ENCODE results near the gene IL23A.
"Not testable (repeated sequence)": the region's sequence is repeated elsewhere in the genome, so short reads cannot be mapped to it uniquely, and the experiment has no call there.

The IL23A gene

DNA sequence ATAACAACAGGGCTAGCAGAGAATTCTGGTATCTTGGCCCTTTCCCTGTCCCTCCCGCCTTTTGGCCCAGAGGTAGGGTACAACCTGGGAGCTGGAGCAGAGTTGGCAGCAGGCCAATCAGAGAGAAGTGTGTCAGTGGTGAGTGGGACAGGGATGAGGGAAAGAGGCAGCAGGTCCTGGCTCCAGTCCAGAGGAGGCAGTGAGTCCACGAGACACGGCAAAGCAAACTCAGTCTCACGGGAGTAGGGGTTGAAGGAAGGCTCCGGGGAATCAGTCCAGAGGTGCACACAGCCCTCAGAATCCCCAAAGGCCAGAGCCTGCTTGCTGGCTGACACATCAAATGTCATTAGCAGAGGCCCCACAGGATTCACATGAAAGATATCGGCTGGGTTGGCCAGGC lies 12.2 kb upstream of the IL23A start:
- no peak for DNase-seq

DNA sequence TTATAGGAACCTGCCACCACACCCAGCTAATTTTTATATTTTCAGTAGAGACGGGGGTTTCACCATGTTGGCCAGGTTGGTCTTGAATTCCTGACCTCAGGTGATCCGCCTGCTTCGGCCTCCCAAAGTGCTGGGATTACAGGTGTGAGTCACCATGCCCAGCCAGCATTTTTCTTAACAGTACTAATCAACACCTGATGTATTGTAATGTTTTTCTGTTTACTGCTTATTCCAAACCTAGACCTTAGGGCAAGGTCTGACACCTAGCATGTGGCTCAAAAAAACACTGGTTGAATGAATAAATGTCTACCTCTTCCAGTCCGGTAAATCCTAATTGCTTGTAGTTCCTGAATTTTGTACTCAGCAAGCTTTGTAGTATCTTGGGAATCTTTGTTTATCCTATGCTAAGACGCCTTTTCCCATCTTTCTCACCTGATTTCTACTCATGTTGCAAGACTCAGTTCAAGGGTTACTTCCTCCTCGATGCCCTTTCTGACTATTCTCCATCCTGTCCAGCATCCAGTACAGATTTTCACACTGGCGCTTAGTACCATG lies 7.7 kb upstream of the IL23A start:
- no peak for DNase-seq

DNA sequence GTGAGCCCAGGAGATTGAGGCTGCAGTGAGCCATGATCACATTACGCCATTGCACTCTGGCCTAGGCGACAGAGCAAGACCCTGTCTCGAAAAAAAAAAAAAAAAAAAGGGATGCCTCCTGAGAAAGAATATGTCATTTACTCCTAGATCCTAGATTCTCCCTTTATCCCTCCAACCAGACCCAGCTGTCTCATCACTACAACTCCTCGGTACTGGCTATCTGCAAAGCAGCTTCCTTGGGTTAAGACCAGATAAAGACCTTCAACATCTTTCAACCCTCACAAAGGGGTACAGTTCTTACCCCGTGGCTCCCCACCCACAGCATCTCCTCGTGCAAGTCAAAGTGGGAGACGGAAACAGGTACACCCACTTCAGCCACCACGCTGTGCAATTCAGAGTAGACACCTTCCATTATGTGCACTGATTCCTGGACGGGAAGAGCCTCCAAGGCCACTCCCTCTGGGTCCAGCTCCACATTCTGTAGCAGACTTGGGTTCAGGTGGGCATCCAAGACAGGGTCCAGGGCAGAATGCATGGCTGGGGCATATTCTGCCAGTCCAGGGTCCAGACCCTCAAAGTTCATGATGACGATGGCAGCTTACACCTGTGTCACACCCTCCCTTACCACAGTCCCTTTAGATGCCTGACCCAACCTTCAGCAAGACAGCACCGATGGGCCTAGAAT lies 6.0 kb upstream of the IL23A start:
- DNase-seq = no peak

DNA sequence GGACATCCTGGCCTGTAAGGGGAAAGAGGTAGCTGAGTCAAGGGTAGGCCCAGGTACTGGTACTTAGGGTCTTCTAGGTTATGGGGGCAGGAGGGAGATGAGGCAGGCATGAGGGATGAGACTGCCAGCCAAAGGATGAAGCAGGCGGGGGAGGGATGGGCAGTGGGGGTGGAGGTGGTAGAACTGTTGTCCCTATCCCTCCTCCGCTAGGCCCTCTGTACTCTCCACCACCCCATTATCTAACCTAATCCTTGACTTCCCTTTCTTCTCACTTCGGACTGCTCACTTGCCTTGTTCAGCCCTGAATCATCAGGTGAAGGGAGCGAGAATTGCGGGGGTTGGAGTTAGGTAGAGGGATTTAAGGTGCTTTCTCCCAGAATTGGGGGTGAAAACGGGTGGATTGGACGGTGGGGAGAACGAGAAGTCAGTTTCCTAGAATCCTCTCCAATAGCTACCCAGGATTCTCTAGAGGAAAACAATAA lies 5.4 kb upstream of the IL23A start:
- DNase-seq = no peak

DNA sequence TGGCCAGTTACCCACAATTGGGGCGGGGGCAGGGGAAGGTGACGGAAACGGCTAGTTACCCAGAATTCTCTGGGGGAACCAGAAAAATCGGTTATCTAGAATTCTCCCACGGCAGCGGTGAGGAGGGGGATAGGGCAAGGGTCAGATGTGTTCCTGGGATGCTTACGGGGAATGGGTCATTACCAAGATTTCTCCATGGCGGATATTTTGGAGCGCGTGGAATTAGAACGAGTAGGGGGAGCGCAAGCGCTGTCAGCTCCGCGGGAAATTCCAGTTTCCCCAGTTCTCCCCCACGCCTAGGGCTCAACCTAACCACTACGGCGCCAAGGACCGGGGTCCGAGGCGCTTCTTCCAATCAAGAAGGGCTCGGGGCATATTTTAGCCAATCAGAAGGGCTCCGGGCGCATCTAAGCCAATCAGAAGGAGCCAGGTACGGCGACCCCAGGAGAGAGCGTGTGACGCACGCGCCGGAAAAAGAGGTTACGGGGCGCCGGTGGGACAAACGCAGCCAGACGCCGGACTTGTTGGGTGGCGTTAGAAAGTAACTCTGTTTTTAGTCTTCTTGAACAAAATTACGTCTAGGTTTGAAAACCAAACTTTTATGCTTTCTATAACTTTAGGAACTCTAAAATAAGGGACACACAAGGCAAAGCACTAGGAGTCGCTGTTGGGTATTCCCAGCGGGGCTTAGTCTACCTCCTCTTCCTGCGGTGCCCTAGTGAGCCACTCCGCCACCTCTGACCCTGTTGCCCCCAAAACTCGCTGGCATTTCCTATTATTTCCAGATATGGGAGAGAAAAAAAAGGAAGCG lies 4.8 kb upstream of the IL23A start, which contains the start of gene PAN2:
PAN2 (minus strand) TSS at position 322 of the 811 bp plus-strand sequence. CDS start 906 bp downstream, outside the sequence.
- DNase-seq = peak; percentile 99

DNA sequence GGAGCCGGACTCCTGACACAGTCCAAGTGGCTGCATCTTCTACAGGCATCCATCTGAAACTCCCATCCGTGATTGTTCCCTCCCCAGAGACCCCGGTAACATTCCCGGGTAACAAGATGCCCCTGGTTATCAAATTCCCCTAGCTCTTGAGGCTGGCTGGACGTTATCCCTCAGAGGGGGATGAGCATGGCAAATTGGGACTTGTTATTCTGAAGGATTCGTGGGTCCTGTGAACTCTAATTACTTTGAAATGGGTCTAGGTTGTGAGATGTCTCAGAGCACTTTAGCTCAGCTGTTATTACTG lies 4.2 kb upstream of the IL23A start:
- no peak for DNase-seq

DNA sequence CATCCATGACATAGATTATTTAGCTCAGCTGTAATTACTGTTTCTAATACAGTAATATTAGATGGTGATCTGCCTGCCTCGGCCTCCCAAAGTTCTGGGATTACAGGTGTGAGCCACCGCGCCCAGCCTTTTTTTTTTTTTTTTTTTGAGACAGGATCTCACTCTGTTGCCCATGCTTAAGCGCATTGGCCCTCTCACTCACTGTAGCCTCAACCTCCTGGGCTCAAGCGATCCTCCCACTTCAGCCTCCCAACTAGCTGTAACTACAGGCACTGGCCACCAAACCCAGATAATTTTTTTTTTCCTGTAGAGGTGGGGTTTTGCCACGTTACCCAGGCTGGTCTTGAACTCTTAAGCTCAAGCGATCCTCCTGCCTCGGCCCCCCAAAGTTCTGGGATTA lies 3.2 kb upstream of the IL23A start:
- not testable (repeated sequence) for DNase-seq

DNA sequence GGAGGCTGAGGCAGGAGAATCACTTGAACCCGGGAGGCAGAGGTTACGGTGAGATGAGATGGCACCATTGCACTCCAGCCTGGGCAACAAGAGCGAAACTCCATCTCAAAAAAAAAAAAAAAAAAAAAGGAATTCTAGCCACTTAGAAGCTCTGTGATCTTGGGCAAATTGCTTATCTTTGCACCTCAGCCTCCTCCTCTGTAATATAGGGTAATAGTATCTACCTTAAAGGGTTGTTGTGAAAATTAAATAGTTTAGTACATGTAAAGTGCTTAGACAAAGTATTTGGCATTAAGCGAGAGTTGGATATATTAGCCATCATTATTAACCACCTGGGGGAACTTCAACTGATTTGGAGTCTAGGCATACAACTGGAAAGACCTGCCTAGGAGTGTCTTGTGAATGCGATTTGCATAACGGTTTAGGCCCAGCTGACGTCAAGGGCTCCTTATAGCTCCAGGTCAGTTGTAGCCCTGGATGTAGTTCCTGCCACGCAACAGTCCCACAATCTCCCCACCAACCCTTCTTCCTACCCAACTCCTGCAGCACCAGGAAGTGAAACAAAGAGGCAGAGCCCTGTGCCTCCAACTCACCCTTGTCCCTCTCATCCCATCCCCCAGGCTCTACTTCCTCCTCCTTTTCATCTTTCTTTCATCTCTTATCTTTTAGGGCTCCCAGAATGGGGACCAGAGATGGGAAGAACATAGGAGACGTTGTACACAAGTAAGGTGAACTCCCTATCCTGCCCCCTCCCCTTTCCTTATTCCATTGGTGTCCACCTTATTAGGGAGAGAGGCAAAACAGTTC lies 2.1 kb upstream of the IL23A start:
- no peak for DNase-seq

DNA sequence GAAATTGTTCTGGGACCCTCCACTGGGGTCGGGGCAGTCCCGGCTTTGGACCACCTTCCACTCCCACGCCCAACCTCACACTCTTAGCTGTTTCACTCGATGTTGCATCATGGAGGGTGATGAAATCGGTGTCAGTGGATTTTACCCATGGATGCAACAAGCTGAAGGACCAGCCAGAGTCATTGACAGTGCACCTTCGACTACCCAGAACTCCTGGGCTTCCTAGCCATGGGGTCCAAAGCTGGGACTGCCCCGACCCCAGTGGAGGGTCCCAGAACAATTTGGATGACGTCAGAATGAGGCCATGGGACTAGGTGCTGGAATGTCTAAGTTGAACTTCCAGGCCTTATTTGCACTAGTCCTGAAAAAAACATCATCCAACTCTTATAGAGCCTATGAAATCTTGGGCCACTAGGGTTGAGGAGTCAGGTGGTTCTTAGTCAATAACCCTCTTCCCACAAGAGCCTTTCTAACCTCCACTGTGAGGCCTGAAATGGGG lies 882 bp upstream of the IL23A start:
- no peak for DNase-seq

DNA sequence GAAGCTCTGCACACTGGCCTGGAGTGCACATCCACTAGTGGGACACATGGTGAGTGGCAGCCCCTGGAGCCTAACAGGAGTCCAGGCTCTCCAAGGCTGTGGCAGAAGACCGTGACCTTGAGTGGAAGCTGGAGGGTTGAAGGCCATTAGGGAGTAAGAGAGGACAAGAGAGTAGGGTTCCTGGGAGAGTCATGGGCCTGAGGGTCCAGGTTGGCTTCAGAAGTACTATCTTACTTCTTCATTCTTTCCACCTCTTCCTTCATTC lies 406 bp downstream of the IL23A start:
- DNase-seq = no peak

DNA sequence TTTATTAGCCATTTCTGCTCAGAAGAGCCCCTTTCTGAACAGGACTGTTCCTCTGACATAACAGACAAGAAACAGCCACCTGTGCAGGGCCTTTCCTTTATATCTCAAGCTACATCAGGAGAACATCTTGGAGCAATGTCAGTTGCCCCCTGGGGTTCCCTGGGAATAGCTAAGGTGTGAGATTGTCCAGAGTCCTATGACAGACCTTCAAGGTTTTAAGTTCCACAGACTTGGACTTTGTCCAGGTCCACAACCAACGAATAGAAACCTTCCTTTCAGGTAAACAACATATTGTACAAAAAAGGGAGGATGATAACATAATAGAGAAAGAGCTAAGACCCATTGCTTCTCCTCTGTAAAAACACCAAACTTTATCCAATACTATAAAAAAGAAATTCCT lies 2.9 kb downstream of the IL23A start:
- DNase-seq = no peak

DNA sequence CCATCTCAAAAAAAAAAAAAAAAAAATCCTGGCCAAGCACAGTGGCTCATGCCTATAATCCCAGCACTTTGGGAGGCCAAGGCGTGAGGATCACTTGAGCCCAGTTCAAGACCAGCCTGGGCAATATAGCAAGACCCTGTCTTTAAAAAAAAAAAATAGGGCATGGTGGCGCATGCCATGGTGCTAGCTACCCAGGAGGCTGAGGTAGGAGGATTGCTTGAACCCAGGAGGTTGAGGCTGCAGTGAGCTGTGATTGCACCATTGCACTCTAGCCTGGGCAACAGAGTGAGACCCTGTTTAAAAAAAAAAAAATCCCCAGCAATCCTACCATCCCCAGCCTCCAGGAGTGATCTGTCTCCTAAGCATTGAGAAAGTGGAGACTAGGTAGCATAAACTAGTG lies 3.6 kb downstream of the IL23A start:
- DNase-seq = not testable (repeated sequence)

DNA sequence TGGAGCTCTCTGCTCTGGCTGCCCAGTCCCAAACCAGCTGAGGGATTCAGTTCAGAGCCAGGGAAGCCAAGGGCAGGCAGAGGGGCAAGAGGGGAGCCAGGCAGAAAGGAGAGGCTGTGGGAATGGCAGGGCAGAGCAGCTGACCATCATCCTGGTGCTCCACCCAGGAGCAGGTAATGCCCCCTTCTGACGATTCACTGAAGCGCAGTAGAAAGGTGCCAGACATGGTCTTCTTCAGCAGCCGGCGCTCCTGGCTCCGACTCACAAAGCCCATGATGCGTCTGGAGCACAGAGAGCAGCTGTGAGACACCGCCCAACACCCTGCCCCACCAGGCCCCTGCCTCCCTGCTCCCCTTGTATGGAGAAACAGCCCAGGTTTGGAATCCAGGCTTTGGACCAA lies 8.0 kb downstream of the IL23A start:
- no peak for DNase-seq

DNA sequence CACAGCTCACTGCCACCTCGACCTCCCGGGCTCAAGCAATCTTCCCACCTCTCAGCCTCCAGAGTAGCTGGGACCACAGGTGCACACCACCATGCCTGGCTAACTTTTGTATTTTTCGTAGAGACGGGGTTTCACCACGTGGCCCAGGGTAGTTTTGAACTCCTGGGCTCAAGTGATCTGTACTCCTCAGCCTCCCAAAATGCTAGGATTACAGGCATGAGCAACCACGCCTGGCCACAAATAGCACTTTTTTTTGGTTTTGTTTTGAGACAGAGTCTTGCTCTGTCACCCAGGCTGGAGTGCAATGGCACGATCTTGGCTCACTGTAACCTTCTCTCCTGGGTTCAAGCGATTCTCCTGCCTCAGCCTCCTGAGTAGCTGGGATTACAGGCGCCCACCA lies 8.6 kb downstream of the IL23A start:
- DNase-seq = not testable (repeated sequence)

DNA sequence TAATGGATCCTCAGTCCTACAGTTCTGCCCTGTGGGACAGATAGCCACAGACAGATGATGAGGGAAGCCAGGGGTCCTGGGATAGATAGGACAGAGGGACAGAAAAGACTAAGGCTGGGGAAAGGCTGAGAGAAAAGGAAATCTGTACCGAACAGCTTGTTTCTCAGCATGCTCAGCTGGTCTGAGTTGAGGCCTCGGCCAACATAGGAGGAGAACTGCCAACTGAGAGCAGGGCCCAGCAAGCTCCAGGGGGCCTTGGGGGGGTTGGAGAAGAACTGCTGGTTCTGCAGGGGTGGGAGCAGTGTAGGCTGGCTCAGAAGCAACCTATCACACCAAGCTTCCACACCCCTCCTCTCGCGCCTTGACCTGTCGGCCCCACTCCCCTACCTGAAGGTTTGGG lies 10.1 kb downstream of the IL23A start:
- DNase-seq = no peak

DNA sequence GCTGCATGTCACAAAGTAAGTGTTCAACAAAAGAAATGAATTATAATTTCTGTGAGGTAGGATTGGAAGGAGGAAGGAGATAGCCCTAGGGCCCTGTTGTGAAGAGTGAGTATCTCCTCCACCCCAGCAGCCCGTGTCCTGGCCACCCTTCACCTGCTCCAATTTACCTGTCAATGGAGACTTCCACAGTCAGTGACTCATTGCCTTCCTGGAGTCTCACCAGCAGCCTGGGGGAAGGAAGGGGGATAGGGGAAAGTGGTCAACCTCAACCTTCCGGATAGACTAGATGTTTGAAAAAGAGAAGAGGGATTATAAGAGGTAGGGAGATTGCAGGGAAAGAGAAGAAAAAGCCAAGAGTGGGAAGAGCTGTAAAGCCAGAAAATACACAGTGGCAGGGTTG lies 12.0 kb downstream of the IL23A start:
- no peak for DNase-seq

DNA sequence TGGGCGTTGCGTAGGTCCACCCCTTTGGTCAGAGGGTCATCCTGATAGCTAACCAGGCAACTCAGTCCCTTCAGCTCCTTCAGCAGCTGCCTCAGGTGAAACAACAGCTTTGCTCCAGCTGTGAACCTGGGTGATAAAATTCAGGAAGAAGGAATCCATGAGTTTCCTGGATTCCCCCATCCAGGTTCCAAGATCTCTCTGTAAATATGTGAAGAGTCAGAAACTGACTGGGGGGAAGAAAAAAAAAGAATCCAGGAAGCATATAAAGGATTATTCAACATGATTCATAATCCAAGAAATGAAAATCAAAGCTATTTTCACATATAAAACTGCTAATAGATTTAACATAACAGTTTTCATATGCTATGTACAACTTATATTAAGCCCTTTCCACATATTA lies 12.6 kb downstream of the IL23A start:
- no peak for DNase-seq

DNA sequence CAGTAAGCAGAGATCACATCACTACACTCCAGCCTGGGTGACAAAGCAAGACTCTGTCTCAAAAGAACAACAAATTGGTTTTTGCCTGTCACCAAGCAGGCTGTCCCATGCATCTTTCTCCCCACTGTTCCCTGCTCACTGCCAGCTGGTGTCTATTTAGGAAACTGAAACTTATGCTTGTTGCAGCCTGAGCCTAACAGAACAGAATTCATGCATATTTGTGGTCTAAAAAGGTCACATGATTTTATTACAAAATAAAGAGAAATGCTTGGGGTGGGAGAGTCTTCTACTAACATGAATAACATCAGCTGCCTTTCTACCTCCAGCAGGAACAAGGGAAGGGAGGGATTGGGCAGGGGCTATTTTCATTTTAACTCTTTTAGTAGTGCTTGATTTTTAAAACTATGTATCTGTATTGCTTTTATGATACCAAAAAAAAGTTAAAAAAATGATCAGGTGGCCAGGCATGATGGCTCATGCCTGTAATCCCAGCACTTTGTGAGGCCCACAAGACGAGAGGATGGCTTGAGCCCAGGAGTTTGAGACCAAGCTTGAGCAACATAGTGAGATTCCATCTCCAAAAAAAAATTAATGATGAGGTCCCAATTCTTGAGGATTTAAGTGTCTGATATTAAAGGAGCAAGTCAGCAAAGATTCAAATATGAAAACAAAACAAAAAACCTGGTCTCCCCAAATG lies 20.3 kb downstream of the IL23A start:
- peak; percentile 84 for DNase-seq

DNA sequence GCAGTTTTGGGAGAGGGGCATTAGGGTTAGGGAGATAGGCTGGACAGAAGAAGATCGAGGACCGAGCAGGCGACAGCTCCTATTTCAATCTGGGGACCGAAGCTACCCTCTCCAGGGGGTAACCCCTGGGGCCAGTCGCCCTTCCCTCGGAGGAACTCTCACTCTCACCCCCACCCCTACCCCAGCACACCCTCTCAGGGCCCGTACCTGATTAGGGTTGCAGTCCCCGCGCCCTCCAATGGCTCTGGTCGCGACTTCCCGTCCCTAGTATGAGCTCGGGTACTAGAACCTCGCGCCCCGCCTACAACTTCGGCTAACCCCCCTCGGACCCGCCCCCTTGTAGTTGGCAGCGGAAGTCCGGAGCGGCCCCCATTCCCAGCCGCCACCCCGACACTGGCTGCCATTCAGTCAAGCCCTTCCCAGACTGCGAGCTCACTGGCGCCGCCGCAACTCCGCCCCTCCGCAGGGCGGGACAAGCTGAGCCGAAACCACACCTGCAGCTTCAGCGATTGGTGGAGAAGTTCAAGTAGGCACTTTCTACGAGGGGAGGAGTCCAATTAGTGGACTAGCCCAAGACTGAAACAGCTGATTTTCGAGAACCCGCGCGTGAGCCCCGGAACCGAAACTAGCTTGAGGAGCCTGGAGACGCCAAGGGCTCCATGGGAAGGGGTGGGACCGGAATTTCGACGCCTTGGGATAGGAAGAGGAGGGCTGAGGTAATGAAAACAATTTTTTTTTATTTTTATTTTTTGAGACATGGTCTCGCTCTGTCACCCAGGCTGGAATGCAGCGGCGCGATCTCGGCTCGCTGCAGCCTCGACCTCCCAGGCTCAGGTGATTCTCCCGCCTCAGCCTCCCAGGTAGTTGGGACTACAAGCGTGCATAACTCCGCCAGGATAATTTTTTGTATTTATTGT lies 21.4 kb downstream of the IL23A start, which contains the start of gene STAT2:
STAT2 (minus strand) TSS at position 257 of the 917 bp plus-strand sequence. CDS start 3,536 bp downstream, outside the sequence.
- peak; percentile 100 for DNase-seq

DNA sequence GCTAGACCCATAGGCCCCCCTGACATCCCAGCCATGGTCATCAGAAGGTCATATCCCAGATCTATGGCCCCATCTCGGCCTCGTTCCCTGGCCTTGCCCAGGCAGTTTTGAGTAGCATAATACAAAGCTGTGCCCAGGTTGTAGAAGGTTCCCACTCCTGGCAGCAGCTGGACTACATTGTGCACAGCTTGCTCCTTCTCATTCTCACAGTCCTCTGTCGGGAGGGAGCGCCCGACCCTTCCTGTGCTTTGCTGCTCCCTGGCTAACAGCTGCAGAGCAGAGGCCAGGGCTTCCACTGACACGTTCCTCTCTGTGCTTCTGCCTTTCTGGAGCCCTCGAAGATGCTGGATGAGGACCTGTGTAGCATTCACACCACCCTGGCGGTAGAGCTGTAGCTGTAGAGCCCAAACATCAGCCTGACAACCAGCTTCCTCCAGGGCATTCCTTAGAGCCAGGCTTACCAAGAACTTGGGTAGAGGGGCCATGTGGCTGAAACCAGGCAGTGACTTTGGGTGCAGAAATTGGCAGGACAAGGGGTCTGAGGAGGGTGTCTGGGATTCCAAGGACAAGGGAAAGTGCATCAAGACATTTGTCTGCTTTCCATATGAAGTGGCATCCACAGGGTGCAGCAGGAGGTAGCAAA lies 22.9 kb downstream of the IL23A start:
- no peak for DNase-seq

Measured in EL (cell line).